ENCODE measurements around the gene FREY1. TPM values are rescaled to one million over a fixed set of nuclear protein-coding genes. Genes with fewer than 3 reads are reported as not detected.

FREY1 gene
- total RNA-seq, 2 experiments from 2014 or later = 1.0 to 1.5 TPM

DNA sequence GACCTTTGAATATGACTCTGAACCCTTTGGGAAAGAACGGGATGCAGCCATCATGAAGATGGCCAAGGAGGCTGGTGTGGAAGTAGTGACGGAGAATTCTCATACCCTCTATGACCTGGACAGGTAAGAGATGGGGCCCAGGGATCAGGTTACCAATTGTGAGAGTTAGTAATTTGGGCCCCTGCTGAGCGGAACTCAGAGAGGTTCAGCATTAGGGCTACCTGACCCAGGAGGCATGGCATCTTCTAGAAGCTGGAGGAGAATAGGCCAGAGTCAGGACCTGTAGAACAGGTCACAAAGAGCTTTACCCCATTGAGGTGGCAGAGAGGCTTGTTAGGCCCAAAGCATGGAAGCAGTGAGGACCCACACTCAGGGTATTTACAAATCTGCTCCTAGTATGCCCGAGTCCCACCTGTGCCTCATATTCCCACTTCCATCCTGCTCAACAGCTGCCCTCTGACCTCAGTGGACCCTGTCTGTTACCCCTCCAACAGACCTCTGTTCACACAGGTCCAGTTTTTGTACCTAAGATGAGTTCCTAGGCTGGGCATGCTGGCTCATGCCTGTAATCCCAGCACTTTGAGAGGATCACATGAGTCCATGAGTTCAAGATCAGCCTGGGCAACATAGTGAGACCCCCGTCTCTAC is 48.2 kb downstream of the FREY1 start:
- H3K9me3 Mint-ChIP-seq (ENCODE audit: low read depth) = no peaks in the 10 kb centered on the region
- POLR2A ChIA-PET = no interaction called here
- no peak for DNase-seq
- no peaks in the 10 kb centered on the region for H3K27me3 Mint-ChIP-seq
- no peaks in the 10 kb centered on the region for H3K4me1 Mint-ChIP-seq
- CTCF ChIA-PET = interaction anchor here (0.6 to 1.3 kb wide), 2 partner anchors 12 to 73 kb away, joined by 3 read pairs; partner anchors contain the start of gene CRY2
- no peak overlapping the region for H3K4me3 Mint-ChIP-seq
- intact Hi-C loops (cut with DNase I, micrococcal nuclease) = no loop called here
- ATAC-seq = no peak
- H3K27ac Mint-ChIP-seq = no peak overlapping the region
- H3K36me3 Mint-ChIP-seq (ENCODE audit: low read depth) = peaks cover 19% of the 10 kb centered on the region

DNA sequence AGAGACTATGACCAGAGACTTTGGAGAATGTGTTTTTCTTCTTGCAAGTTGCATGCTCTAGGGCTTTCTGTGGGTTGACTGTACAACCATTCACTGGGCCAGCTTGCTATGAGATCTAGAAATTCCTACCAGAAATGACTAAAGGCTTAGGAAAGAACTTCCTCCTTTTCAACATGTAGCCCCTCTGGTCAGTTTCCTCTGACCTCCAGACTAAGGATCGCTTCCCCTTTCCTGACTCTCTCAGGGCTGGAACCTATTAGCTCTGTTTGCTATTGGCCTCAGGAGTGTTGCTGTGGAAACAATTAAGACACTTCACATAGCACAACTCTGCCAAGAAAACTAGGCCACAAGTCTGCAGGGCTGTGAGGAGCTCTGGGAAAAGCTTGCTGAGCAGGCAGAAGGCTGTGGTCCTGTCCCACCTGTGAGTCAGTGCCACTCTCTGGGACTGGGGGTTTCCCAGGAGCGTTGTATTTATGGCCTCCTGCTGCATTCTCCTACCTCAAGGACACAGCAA is 49.1 kb downstream of the FREY1 start:
- Mint-ChIP-seq H3K27ac (no peak overlapping the region), H3K36me3 (ENCODE audit: low read depth) (peaks cover 16% of the 10 kb centered on the region), H3K9me3 (ENCODE audit: low read depth) (no peaks in the 10 kb centered on the region), H3K4me3 (no peak overlapping the region), H3K27me3 (no peaks in the 10 kb centered on the region), H3K4me1 (no peaks in the 10 kb centered on the region)
- CTCF ChIA-PET = interaction anchor here (1.3 to 2.2 kb wide), 2 partner anchors 11 to 86 kb away, joined by 3 to 6 read pairs; partner anchors contain the start of gene CRY2
- DNase-seq (no peak), ATAC-seq (no peak)
- intact Hi-C loops (cut with DNase I, micrococcal nuclease) = no loop called here
- POLR2A ChIA-PET = interaction anchor here (0.7 kb wide), 1 partner anchor 11 kb away, joined by 5 read pairs; no protein-coding TSS in a partner anchor

Other genes with a start within 250 kb of the FREY1 start
- gene CHST1, start 241.6 kb downstream of the FREY1 start, total RNA-seq = under 1 TPM; 0.11 to 0.12 TPM
- gene SLC35C1, start 102.1 kb downstream of the FREY1 start, total RNA-seq = 1 to 10 TPM; 9.6 to 9.8 TPM
- gene CRY2, start 59.8 kb downstream of the FREY1 start, total RNA-seq = 10 to 100 TPM; 13.1 to 14.1 TPM
- under 1 TPM; 0.37 to 0.39 TPM for gene MAPK8IP1, start 21.6 kb downstream of the FREY1 start, total RNA-seq
- gene PEX16, start 10.6 kb upstream of the FREY1 start, total RNA-seq = 10 to 100 TPM; 28.1 to 33.4 TPM
- 1 to 10 TPM in 1 of 2 experiments, under 1 TPM in 1; 0.75 to 1.1 TPM for gene LARGE2, start 15.4 kb upstream of the FREY1 start, total RNA-seq
- gene PHF21A, start 214.2 kb upstream of the FREY1 start, total RNA-seq = 10 to 100 TPM; 42.6 to 61.8 TPM